ENCODE data around the gene SPRY2. TPM values are rescaled to one million over a fixed set of nuclear protein-coding genes. Genes with fewer than 3 reads are reported as not detected.

The SPRY2 gene
- total and polyA plus RNA-seq, 2 of the 8 experiments (the other 6 are each of a cell fraction or from before 2014, with no cell fraction given): 37.7 to 37.9 TPM

GRCh38 chr13:80386592-80386991 is 45.7 kb upstream of the SPRY2 start (continued):
- no peak for TF ChIP-seq CHD7 (IDR thresholded peaks at IDR 0.05; ENCODE audit: insufficient replicate concordance, low read length)
- no peak for TF ChIP-seq SP2 (IDR thresholded peaks at IDR 0.05; ENCODE audit: low read length)
- TF ChIP-seq YY1 (IDR thresholded peaks at IDR 0.05; ENCODE audit: low read depth, low read length): no peak
- TF ChIP-seq RXRA (IDR thresholded peaks at IDR 0.05; ENCODE audit: insufficient read depth, low read depth, low read length): no peak
- no peak for TF ChIP-seq TCF12 (IDR thresholded peaks at IDR 0.05; ENCODE audit: low read depth, low read length)
- TF ChIP-seq KDM1A (IDR thresholded peaks at IDR 0.05; ENCODE audit: borderline replicate concordance, low read length): no peak
- no peak for TF ChIP-seq RAD21 (IDR thresholded peaks at IDR 0.05 in 1 of 2, conservative IDR thresholded peaks at IDR 0.05 in 1 of 2; ENCODE audit: low read depth in 2 of 2, low read length in 2 of 2)
- no peak for TF ChIP-seq ATF2 (IDR thresholded peaks at IDR 0.05; ENCODE audit: low read length)
- TF ChIP-seq E2F6 (IDR thresholded peaks at IDR 0.05): no peak

Measured in H1 (cell line).